ENCODE measurements around the gene ACTMAP. TPM values are rescaled to one million over a fixed set of nuclear protein-coding genes. Genes with fewer than 3 reads are reported as not detected.
A peak's percentile ranks its signal among the peaks of the same experiment; 100 is the strongest.

ACTMAP gene
- total and polyA plus RNA-seq, 2 of the 13 experiments (the other 11 are each of a cell fraction or from before 2014, with no cell fraction given), result 2.2 to 7.9 TPM

- TF ChIP-seq, protein P1, sequence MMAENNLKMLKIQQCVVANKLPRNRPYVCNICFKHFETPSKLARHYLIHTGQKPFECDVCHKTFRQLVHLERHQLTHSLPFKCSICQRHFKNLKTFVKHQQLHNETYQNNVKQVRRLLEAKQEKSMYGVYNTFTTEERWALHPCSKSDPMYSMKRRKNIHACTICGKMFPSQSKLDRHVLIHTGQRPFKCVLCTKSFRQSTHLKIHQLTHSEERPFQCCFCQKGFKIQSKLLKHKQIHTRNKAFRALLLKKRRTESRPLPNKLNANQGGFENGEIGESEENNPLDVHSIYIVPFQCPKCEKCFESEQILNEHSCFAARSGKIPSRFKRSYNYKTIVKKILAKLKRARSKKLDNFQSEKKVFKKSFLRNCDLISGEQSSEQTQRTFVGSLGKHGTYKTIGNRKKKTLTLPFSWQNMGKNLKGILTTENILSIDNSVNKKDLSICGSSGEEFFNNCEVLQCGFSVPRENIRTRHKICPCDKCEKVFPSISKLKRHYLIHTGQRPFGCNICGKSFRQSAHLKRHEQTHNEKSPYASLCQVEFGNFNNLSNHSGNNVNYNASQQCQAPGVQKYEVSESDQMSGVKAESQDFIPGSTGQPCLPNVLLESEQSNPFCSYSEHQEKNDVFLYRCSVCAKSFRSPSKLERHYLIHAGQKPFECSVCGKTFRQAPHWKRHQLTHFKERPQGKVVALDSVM (CRISPR knock-in tag; IDR thresholded peaks at IDR 0.05), result no peak
- TF ChIP-seq ZFP41 (CRISPR knock-in tag; IDR thresholded peaks at IDR 0.05; ENCODE audit: borderline replicate concordance) (no peak), ZNF451 (CRISPR knock-in tag; IDR thresholded peaks at IDR 0.05) (0 out of 2 replicates have a peak, but pooled peaks have one; percentile 45), SMARCE1 (IDR thresholded peaks at IDR 0.05; ENCODE audit: borderline replicate concordance) (no peak), ZBTB3 (CRISPR knock-in tag; IDR thresholded peaks at IDR 0.05; ENCODE audit: borderline replicate concordance, low read depth) (no peak), ZNF737 (CRISPR knock-in tag; IDR thresholded peaks at IDR 0.05; ENCODE audit: borderline replicate concordance) (no peak), RELA (CRISPR knock-in tag; IDR thresholded peaks at IDR 0.05) (no peak), PCBP2 (optimal IDR thresholded peaks at IDR 0.05; ENCODE audit: low read depth, low read length, poor library complexity, severe bottlenecking) (no peak), ZNF773 (CRISPR knock-in tag; IDR thresholded peaks at IDR 0.05; ENCODE audit: borderline replicate concordance) (no peak), ZNF253 (CRISPR knock-in tag; IDR thresholded peaks at IDR 0.05; ENCODE audit: borderline replicate concordance) (no peak), DMTF1 (CRISPR knock-in tag; IDR thresholded peaks at IDR 0.05) (no peak), ZNF224 (CRISPR knock-in tag; IDR thresholded peaks at IDR 0.05) (no peak), ZIK1 (CRISPR knock-in tag; IDR thresholded peaks at IDR 0.05; ENCODE audit: borderline replicate concordance, low read depth) (peak; percentile 72), ZNF570 (CRISPR knock-in tag; IDR thresholded peaks at IDR 0.05; ENCODE audit: borderline replicate concordance) (no peak), ZBTB37 (CRISPR knock-in tag; IDR thresholded peaks at IDR 0.05) (no peak), ARNT2 (CRISPR knock-in tag; IDR thresholded peaks at IDR 0.05; ENCODE audit: low read depth) (no peak), NCOR1 (IDR thresholded peaks at IDR 0.05; ENCODE audit: borderline replicate concordance, low read length) (0 out of 2 replicates have a peak, but pooled peaks have one; percentile 57), ZFP1 (CRISPR knock-in tag; IDR thresholded peaks at IDR 0.05) (no peak), ZNF33A (CRISPR knock-in tag; IDR thresholded peaks at IDR 0.05; ENCODE audit: borderline replicate concordance) (no peak), ZNF543 (CRISPR knock-in tag; IDR thresholded peaks at IDR 0.05) (peak; percentile 92; the same call in 1 of the 2 replicates), MED8 (CRISPR knock-in tag; IDR thresholded peaks at IDR 0.05; ENCODE audit: insufficient replicate concordance) (no peak), ZBTB1 (CRISPR knock-in tag; IDR thresholded peaks at IDR 0.05; ENCODE audit: borderline replicate concordance) (no peak), ATM (IDR thresholded peaks at IDR 0.05; ENCODE audit: borderline replicate concordance) (no peak), TFDP1 (CRISPR knock-in tag; IDR thresholded peaks at IDR 0.05; ENCODE audit: borderline replicate concordance) (peak; percentile 48; the same call in 1 of the 2 replicates)
Observed at GRCh38 chr19:40718774-40719391, 31.4 kb downstream of the ACTMAP start (continued).
